Hepatocyte (in vitro differentiated cells): ENCODE results near the gene AFTPH. TPM values are rescaled to one million over a fixed set of nuclear protein-coding genes. Genes with fewer than 3 reads are reported as not detected.

Experiments
- DNase-seq: peaks from one replicate; pipeline ENCODE4 v3.0.0-alpha.2; 2016; ENCODE audit warnings: low spot score
- H2AFZ ChIP-seq: fragments of 200-600 bp; sonication (generic); 2 replicates; pipeline ENCODE4 v1.6.0; 2016; ENCODE audit warnings: antibody characterized with exemption, mild to moderate bottlenecking
- H3K27ac ChIP-seq: fragments of 200-600 bp; sonication (generic); 2 replicates; pipeline ENCODE4 v1.5.1; 2016; ENCODE audit warnings: mild to moderate bottlenecking
- H3K27me3 ChIP-seq: fragments of 200-600 bp; sonication (generic); 2 replicates; pipeline ENCODE4 v1.6.1; 2016
- H3K36me3 ChIP-seq: fragments of 200-600 bp; sonication (generic); replicated peaks from 2 replicates; pipeline ENCODE4 v1.5.1; 2016; ENCODE audit warnings: low read depth; ENCODE audit not compliant: insufficient read depth
- H3K4me1 ChIP-seq: fragments of 200-600 bp; sonication (generic); 2 replicates; pipeline ENCODE4 v1.5.1; 2016; ENCODE audit warnings: mild to moderate bottlenecking, moderate library complexity; ENCODE audit not compliant: insufficient read depth
- H3K4me2 ChIP-seq: fragments of 200-600 bp; sonication (generic); 2 replicates; pipeline ENCODE4 v1.6.0; 2016
- H3K4me3 ChIP-seq: fragments of 200-600 bp; sonication (generic); 2 replicates; pipeline ENCODE4 v1.5.1; 2016; ENCODE audit warnings: mild to moderate bottlenecking
- H3K79me2 ChIP-seq: fragments of 200-600 bp; sonication (generic); 2 replicates; pipeline ENCODE4 v1.6.0; 2017; ENCODE audit warnings: mild to moderate bottlenecking
- H3K9me2 ChIP-seq: fragments of 200-600 bp; sonication (generic); replicated peaks from 2 replicates; pipeline ENCODE4 v1.6.0; 2017; ENCODE audit warnings: mild to moderate bottlenecking; ENCODE audit not compliant: insufficient read depth
- H3K9me3 ChIP-seq: fragments of 200-600 bp; sonication (generic); 2 replicates; pipeline ENCODE4 v1.5.1; 2016; ENCODE audit warnings: low read depth, mild to moderate bottlenecking
- H4K20me1 ChIP-seq: fragments of 200-600 bp; sonication (generic); 2 replicates; pipeline ENCODE4 v1.6.0; 2016; ENCODE audit warnings: mild to moderate bottlenecking; ENCODE audit not compliant: insufficient read depth, poor library complexity, severe bottlenecking
- EZH2 ChIP-seq: fragments of 200-600 bp; sonication (generic); IDR thresholded peaks from 2 replicates; pipeline ENCODE4 v1.6.1; 2016; ENCODE audit warnings: antibody characterized with exemption, mild to moderate bottlenecking, borderline replicate concordance
- EZH2phosphoT487 ChIP-seq: fragments of 200-600 bp; sonication (generic); IDR thresholded peaks from one replicate; pipeline ENCODE4 v1.6.1; 2018; ENCODE audit warnings: antibody characterized with exemption, mild to moderate bottlenecking, low read depth, moderate library complexity; ENCODE audit not compliant: unreplicated experiment, severe bottlenecking
- WGBS: methylation state at CpG from one replicate; pipeline ENCODE4 v1.1.6; 2016; ENCODE audit warnings: low lambda C conversion rate; ENCODE audit errors: missing lambda C conversion rate; 5-methylcytosine and 5-hydroxymethylcytosine counted together
- polyA plus RNA-seq: library from polyadenylated mRNA; unstranded; fragments of >200 nt; fragmentation: Nextera tagmentation; extraction: Ambion mirVana; gene quantifications from 2 replicates; pipeline ENCODE4 v1.2.1, GENCODE V29; 2016
- total RNA-seq: library from RNA; depleted of rRNA; stranded (reverse); fragments of >200 nt; gene quantifications from 2 replicates; pipeline ENCODE4 v1.2.3, GENCODE V29; 2014
- TF ChIP-seq, protein P1 (sequence below): fragments of 200-600 bp; sonication (generic); IDR thresholded peaks from 2 replicates; pipeline ENCODE4 v1.5.1; 2016; ENCODE audit warnings: antibody characterized with exemption, mild to moderate bottlenecking; ENCODE audit not compliant: poor library complexity

The AFTPH gene
- total and polyA plus RNA-seq, 2 experiments from 2014 or later, result 11.8 to 50.9 TPM

DNA sequence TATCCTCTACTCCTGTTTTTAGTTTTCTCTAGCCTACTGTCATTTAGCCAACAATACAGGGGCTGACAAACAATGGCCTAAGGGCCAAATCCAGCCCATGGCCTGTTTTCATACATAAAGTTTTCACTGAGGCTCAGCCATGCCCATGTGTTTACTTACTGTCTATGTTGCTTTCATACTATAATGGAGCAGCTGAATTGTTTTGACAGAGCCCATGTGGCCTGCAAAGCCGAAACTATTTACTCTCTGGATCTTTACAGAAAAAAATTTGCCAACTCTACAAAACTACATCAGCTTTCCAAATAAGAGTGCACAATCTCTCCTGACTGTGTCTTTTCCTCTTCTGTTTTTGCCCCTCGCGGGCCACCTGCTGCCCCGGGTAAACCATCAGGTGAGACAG, 46.1 kb upstream of the AFTPH start:
- DNase-seq, result no peak

GRCh38 chr2:64478502-64479230, 45.5 kb upstream of the AFTPH start:
- H2AFZ ChIP-seq, result no peak overlapping the region
- H3K4me3 ChIP-seq, result no peak overlapping the region
- 91% methylated on average over 3 of the region's 3 CpGs for WGBS

More for the DNA sequence above, 46.1 kb upstream of the AFTPH start:
- Histone ChIP-seq H3K27ac (peak overlapping the region; percentile 73), H3K9me3 (no peaks in the 10 kb centered on the region), H3K36me3 (no peaks in the 10 kb centered on the region), H3K4me1 (peaks cover 20% of the 10 kb centered on the region), H3K4me3 (no peak overlapping the region), H4K20me1 (no peaks in the 10 kb centered on the region), H2AFZ (no peak overlapping the region), H3K4me2 (no peak overlapping the region), H3K79me2 (no peaks in the 10 kb centered on the region), H3K27me3 (no peaks in the 10 kb centered on the region), H3K9me2 (no peaks in the 10 kb centered on the region)
- WGBS, result 83% methylated on average over 4 of the region's 4 CpGs
- TF ChIP-seq EZH2phosphoT487 (no peak), EZH2 (no peak)

GRCh38 chr2:64479259-64480117, 44.6 kb upstream of the AFTPH start:
- Histone ChIP-seq H2AFZ (no peak overlapping the region), H3K36me3 (no peaks in the 10 kb centered on the region), H3K9me3 (no peaks in the 10 kb centered on the region), H4K20me1 (no peaks in the 10 kb centered on the region), H3K4me1 (peaks cover 20% of the 10 kb centered on the region), H3K4me3 (no peak overlapping the region), H3K27me3 (no peaks in the 10 kb centered on the region), H3K27ac (peak overlapping the region; percentile 73), H3K4me2 (no peak overlapping the region), H3K79me2 (no peaks in the 10 kb centered on the region), H3K9me2 (no peaks in the 10 kb centered on the region)
- WGBS, result 74% methylated on average over 10 of the region's 10 CpGs
- TF ChIP-seq EZH2phosphoT487 (no peak), EZH2 (no peak)
- TF ChIP-seq, protein P1, sequence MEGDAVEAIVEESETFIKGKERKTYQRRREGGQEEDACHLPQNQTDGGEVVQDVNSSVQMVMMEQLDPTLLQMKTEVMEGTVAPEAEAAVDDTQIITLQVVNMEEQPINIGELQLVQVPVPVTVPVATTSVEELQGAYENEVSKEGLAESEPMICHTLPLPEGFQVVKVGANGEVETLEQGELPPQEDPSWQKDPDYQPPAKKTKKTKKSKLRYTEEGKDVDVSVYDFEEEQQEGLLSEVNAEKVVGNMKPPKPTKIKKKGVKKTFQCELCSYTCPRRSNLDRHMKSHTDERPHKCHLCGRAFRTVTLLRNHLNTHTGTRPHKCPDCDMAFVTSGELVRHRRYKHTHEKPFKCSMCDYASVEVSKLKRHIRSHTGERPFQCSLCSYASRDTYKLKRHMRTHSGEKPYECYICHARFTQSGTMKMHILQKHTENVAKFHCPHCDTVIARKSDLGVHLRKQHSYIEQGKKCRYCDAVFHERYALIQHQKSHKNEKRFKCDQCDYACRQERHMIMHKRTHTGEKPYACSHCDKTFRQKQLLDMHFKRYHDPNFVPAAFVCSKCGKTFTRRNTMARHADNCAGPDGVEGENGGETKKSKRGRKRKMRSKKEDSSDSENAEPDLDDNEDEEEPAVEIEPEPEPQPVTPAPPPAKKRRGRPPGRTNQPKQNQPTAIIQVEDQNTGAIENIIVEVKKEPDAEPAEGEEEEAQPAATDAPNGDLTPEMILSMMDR, result no peak
- DNase-seq, result peak; percentile 44

More at GRCh38 chr2:64478502-64479230, 45.5 kb upstream of the AFTPH start:
- H3K4me1 ChIP-seq, result peaks cover 20% of the 10 kb centered on the region
- H3K36me3 ChIP-seq, result no peaks in the 10 kb centered on the region
- H3K27me3 ChIP-seq, result no peaks in the 10 kb centered on the region
- H4K20me1 ChIP-seq, result no peaks in the 10 kb centered on the region
- H3K9me2 ChIP-seq, result no peaks in the 10 kb centered on the region
- DNase-seq, result no peak
- TF ChIP-seq EZH2phosphoT487 (no peak), EZH2 (no peak)
- TF ChIP-seq, protein P1, result no peak
- H3K9me3 ChIP-seq, result no peaks in the 10 kb centered on the region
- H3K4me2 ChIP-seq, result no peak overlapping the region
- no peaks in the 10 kb centered on the region for H3K79me2 ChIP-seq
- H3K27ac ChIP-seq, result peak overlapping the region; percentile 73

DNA sequence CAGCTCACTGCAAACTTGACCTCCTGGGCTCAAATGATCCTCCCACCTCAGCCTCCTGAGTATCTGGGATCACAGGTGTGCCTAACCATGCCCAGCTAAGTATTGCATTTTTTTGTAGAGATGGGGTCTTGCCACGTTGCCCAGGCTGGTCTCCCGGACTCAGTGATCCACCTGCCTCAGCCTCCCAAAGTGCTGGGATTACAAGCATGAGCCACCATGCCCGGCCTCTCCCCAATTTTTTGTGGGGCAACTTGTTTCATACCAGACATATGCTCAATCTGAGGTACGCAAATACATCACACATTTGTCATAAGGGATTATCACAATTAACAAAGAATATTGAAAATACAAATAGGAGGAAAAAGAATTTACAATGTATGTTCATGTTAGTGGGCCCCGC, 42.5 kb upstream of the AFTPH start:
- no peaks in the 10 kb centered on the region for H3K9me2 ChIP-seq
- no peak for DNase-seq
- no peak overlapping the region for H3K4me2 ChIP-seq
- no peaks in the 10 kb centered on the region for H3K9me3 ChIP-seq
- H2AFZ ChIP-seq, result no peak overlapping the region
- no peaks in the 10 kb centered on the region for H3K79me2 ChIP-seq
- TF ChIP-seq EZH2, result no peak
- TF ChIP-seq, protein P1, result no peak
- TF ChIP-seq EZH2phosphoT487, result no peak
- no peaks in the 10 kb centered on the region for H4K20me1 ChIP-seq
- no peak overlapping the region for H3K4me3 ChIP-seq
- peaks cover 20% of the 10 kb centered on the region for H3K4me1 ChIP-seq
- H3K27ac ChIP-seq, result no peak overlapping the region
- H3K27me3 ChIP-seq, result no peaks in the 10 kb centered on the region
- no peaks in the 10 kb centered on the region for H3K36me3 ChIP-seq
- WGBS, result 94% methylated on average over 5 of the region's 5 CpGs
